Mesendoderm (in vitro differentiated cells): ENCODE data around the gene VAMP8.
"Not testable (repeated sequence)": the region's sequence is repeated elsewhere in the genome, so short reads cannot be mapped to it uniquely, and the experiment has no call there.

Experiments used
- DNase-seq: peaks from one replicate; pipeline ENCODE4 v3.0.0; 2013
- H2AK5ac ChIP-seq: 2 replicates; pipeline ENCODE4 v1.6.1; 2013; ENCODE audit warnings: low read length, inconsistent platforms
- H2BK120ac ChIP-seq: 2 replicates; pipeline ENCODE4 v1.6.1; 2013; ENCODE audit warnings: low read depth, mild to moderate bottlenecking, low read length, moderate library complexity, mixed read lengths
- H2BK15ac ChIP-seq: replicated peaks from 2 replicates; pipeline ENCODE4 v1.6.1; 2013; ENCODE audit warnings: low read depth, mild to moderate bottlenecking, moderate library complexity
- H2BK5ac ChIP-seq: 2 replicates; pipeline ENCODE4 v1.6.1; 2013; ENCODE audit warnings: low read length, inconsistent platforms
- H3K18ac ChIP-seq: 2 replicates; pipeline ENCODE4 v1.6.1; 2013; ENCODE audit warnings: mild to moderate bottlenecking, low read length, mixed read lengths
- H3K23ac ChIP-seq: one replicate; pipeline ENCODE4 v1.6.1; 2013; ENCODE audit warnings: low read length
- H3K27ac ChIP-seq: 2 replicates; pipeline ENCODE4 v1.5.1; 2013; ENCODE audit warnings: low read depth, mild to moderate bottlenecking, inconsistent platforms, low read length, moderate library complexity
- H3K27me3 ChIP-seq: 2 replicates; pipeline ENCODE4 v1.6.1; 2013; ENCODE audit warnings: low read length, control low read depth, mild to moderate bottlenecking, inconsistent platforms; ENCODE audit not compliant: insufficient read depth, poor library complexity
- H3K36me3 ChIP-seq: 2 replicates; pipeline ENCODE4 v1.6.1; 2013; ENCODE audit warnings: low read length, inconsistent platforms; ENCODE audit not compliant: control insufficient read depth, insufficient read depth
- H3K4ac ChIP-seq: one replicate; pipeline ENCODE4 v1.6.1; 2013; ENCODE audit warnings: low read depth, mild to moderate bottlenecking, low read length, moderate library complexity
- H3K4me1 ChIP-seq: 2 replicates; pipeline ENCODE4 v1.6.1; 2013; ENCODE audit warnings: low read depth, low read length, inconsistent platforms; ENCODE audit not compliant: control insufficient read depth
- H3K4me2 ChIP-seq: 2 replicates; pipeline ENCODE4 v1.6.1; 2013; ENCODE audit warnings: low read length
- H3K4me3 ChIP-seq: 2 replicates; pipeline ENCODE4 v1.5.1; 2013; ENCODE audit warnings: mild to moderate bottlenecking, low read length
- H3K56ac ChIP-seq: one replicate; pipeline ENCODE4 v1.6.1; 2013; ENCODE audit warnings: low read length
- H3K79me1 ChIP-seq: 2 replicates; pipeline ENCODE4 v1.6.1; 2013; ENCODE audit warnings: low read length, inconsistent platforms
- H3K79me2 ChIP-seq: 2 replicates; pipeline ENCODE4 v1.6.1; 2013; ENCODE audit warnings: mild to moderate bottlenecking, low read length; ENCODE audit not compliant: control insufficient read depth, insufficient read depth
- H3K9ac ChIP-seq: 2 replicates; pipeline ENCODE4 v1.6.1; 2013; ENCODE audit warnings: low read length, inconsistent platforms
- H4K5ac ChIP-seq: one replicate; pipeline ENCODE4 v1.6.1; 2013; ENCODE audit warnings: low read length
- H4K8ac ChIP-seq: one replicate; pipeline ENCODE4 v1.6.1; 2013; ENCODE audit warnings: low read depth, mild to moderate bottlenecking, control low read depth, low read length, moderate library complexity
- WGBS: extraction: QIAGEN DNeasy Blood & Tissue Kit; methylation state at CpG from one replicate; pipeline ENCODE4 v1.1.7; 2013; ENCODE audit warnings: low lambda C conversion rate, missing lambda C conversion rate; ENCODE audit not compliant: insufficient coverage; ENCODE audit errors: extremely low coverage; 5-methylcytosine and 5-hydroxymethylcytosine counted together

Gene VAMP8

DNA sequence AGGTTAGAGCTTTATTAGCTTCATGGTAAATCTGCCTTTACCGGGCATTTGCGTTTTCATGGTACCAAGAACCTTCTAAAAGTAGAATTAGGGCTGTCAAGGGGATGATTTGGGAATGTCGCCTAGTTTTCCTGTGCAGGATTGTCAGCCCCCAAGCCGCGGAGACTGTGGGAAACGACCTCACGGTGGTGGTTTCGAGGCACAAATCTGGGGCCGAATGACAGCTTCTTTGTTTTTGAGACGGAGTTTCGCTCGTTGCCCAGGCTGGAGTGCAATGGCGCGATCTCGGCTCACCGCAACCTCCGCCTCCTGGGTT is 38.0 kb downstream of the VAMP8 start:
- Histone ChIP-seq H3K4ac (no peak overlapping the region), H2AK5ac (no peak overlapping the region), H3K4me3 (no peak overlapping the region), H3K79me1 (peaks cover 11% of the 10 kb centered on the region), H4K8ac (no peak overlapping the region), H3K56ac (peak overlapping the region; percentile 50), H3K4me1 (peaks cover 2% of the 10 kb centered on the region), H3K4me2 (no peak overlapping the region), H2BK5ac (no peak overlapping the region), H2BK15ac (no peak overlapping the region), H3K18ac (no peak overlapping the region), H3K79me2 (peaks cover 29% of the 10 kb centered on the region), H2BK120ac (no peak overlapping the region), H3K9ac (no peak overlapping the region), H4K5ac (no peak overlapping the region), H3K36me3 (peaks cover 2% of the 10 kb centered on the region), H3K23ac (no peak overlapping the region), H3K27ac (no peak overlapping the region), H3K27me3 (no peaks in the 10 kb centered on the region)
- DNase-seq: no peak
- WGBS: no CpG with 5 or more reads among the region's 17 CpGs

DNA sequence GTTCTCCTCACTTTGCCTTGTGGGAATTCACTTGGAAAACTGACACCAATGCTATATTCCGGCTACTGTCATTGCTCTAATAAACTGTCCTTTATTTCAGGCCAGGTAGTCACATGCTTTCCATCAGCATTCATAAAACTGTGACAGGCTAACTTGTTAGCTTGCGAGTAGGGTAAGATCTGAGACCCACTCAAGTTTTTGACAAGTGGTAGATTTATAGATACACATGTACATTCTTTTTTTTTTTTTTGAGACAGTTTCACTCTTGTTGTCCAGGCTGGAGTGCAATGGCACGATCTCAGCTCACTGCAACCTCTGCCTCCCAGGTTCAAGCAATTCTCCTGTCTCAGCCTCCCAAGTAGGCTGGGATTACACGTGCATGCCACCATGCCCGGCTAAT is 40.3 kb downstream of the VAMP8 start:
- peaks cover 12% of the 10 kb centered on the region for H3K79me1 ChIP-seq
- DNase-seq, H3K36me3 ChIP-seq, H3K4me3 ChIP-seq, H3K4me1 ChIP-seq, H2BK120ac ChIP-seq, H3K4me2 ChIP-seq, H2BK15ac ChIP-seq, H3K18ac ChIP-seq, H3K27ac ChIP-seq, H3K4ac ChIP-seq, H2AK5ac ChIP-seq, H4K8ac ChIP-seq, H3K23ac ChIP-seq, H2BK5ac ChIP-seq, H4K5ac ChIP-seq, H3K27me3 ChIP-seq: not testable (repeated sequence)
- no CpG with 5 or more reads among the region's 5 CpGs for whole genome bisulfite sequencing
- peak overlapping the region; percentile 97 for H3K9ac ChIP-seq
- peak overlapping the region; percentile 0 for H3K56ac ChIP-seq
- H3K79me2 ChIP-seq: peaks cover 22% of the 10 kb centered on the region

DNA sequence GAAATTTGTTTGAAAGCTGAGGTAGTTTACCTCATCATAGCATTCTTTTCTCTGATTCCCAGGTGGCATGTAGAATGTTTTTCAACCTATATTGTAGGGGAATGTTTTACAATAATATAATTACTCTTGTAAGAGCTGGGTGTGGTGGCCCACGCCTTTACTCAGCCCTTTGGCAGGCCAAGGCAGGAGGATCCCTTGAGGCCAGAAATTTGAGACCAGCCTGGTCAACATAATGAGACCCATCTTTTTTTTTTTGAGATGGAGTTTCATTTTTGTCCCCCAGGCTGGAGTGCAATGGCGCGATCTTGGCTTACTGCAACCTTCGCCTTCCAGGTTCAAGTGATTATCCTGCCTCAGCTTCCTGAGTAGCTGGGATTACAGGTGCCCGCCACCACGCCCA is 42.2 kb downstream of the VAMP8 start:
- Histone ChIP-seq H3K27ac (no peak overlapping the region), H4K8ac (no peak overlapping the region), H3K23ac (no peak overlapping the region), H2BK5ac (no peak overlapping the region), H2BK120ac (no peak overlapping the region), H4K5ac (no peak overlapping the region), H3K4me2 (no peak overlapping the region), H2BK15ac (no peak overlapping the region), H3K27me3 (no peaks in the 10 kb centered on the region), H3K79me1 (peaks cover 12% of the 10 kb centered on the region), H3K18ac (no peak overlapping the region), H3K79me2 (peaks cover 22% of the 10 kb centered on the region), H3K4me1 (peaks cover 2% of the 10 kb centered on the region), H3K36me3 (peaks cover 15% of the 10 kb centered on the region), H3K9ac (no peak overlapping the region), H3K4me3 (no peak overlapping the region), H3K56ac (no peak overlapping the region), H3K4ac (no peak overlapping the region), H2AK5ac (no peak overlapping the region)
- WGBS: no CpG with 5 or more reads among the region's 6 CpGs
- DNase-seq: no peak

DNA sequence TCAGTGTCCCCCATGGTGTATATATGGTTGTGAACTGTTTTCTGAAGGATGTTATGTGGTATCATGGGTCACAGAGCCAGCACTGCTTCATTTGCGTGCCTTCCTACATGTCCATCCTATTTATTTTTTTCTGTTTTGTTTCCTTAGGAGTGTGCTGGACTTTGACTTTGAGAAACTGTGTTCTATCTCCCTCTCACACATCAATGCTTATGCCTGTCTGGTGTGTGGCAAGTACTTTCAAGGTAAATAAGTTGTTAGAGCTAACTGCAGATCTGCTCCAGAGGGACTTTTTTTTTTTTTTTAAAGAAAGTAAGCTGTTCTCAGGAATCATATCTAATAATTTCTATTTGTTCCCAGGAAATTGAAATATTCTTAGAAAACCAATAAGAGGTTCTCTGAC is 44.0 kb downstream of the VAMP8 start:
- H3K18ac ChIP-seq: no peak overlapping the region
- no peak overlapping the region for H3K4ac ChIP-seq
- peaks cover 2% of the 10 kb centered on the region for H3K4me1 ChIP-seq
- H2AK5ac ChIP-seq: no peak overlapping the region
- no peak overlapping the region for H3K56ac ChIP-seq
- no peak overlapping the region for H3K4me3 ChIP-seq
- H2BK5ac ChIP-seq: no peak overlapping the region
- no peak overlapping the region for H4K8ac ChIP-seq
- H3K27me3 ChIP-seq: no peaks in the 10 kb centered on the region
- no CpG with 5 or more reads among the region's 1 CpG for WGBS
- no peak overlapping the region for H3K9ac ChIP-seq
- H2BK15ac ChIP-seq: no peak overlapping the region
- no peak for DNase-seq
- H3K23ac ChIP-seq: no peak overlapping the region
- peaks cover 19% of the 10 kb centered on the region for H3K79me2 ChIP-seq
- H3K36me3 ChIP-seq: peaks cover 22% of the 10 kb centered on the region
- peaks cover 12% of the 10 kb centered on the region for H3K79me1 ChIP-seq
- H3K4me2 ChIP-seq: no peak overlapping the region
- H2BK120ac ChIP-seq: no peak overlapping the region
- H3K27ac ChIP-seq: no peak overlapping the region
- no peak overlapping the region for H4K5ac ChIP-seq

DNA sequence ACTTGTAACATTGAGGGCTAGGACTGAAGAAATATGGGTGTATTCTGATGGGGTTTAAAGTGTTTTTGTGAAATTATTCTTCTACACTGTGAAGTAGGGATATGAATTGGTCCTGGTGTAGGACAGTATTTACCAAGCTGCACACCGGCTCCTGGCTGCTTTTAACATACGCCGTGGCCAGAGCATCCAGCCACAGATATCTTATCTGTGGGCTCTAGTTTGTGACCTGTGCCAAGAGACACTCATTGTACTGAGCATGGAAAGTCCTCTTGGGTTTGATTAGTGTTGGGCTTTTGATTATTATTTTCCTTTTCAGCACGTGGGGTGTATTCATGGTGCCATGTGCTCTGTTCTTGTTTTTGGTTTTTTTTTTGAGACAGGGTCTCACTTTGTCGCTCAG is 46.6 kb downstream of the VAMP8 start:
- Histone ChIP-seq H3K9ac (no peak overlapping the region), H2BK15ac (no peak overlapping the region), H3K4me1 (no peaks in the 10 kb centered on the region), H2AK5ac (no peak overlapping the region), H3K79me2 (peaks cover 2% of the 10 kb centered on the region), H3K4ac (no peak overlapping the region), H4K8ac (no peak overlapping the region), H2BK5ac (no peak overlapping the region), H2BK120ac (no peak overlapping the region), H3K56ac (no peak overlapping the region), H3K23ac (no peak overlapping the region), H3K27ac (no peak overlapping the region), H3K18ac (no peak overlapping the region), H3K4me2 (no peak overlapping the region), H3K36me3 (peaks cover 26% of the 10 kb centered on the region), H3K27me3 (no peaks in the 10 kb centered on the region), H4K5ac (no peak overlapping the region), H3K79me1 (peaks cover 6% of the 10 kb centered on the region), H3K4me3 (no peak overlapping the region)
- WGBS: no CpG with 5 or more reads among the region's 5 CpGs
- DNase-seq: no peak

DNA sequence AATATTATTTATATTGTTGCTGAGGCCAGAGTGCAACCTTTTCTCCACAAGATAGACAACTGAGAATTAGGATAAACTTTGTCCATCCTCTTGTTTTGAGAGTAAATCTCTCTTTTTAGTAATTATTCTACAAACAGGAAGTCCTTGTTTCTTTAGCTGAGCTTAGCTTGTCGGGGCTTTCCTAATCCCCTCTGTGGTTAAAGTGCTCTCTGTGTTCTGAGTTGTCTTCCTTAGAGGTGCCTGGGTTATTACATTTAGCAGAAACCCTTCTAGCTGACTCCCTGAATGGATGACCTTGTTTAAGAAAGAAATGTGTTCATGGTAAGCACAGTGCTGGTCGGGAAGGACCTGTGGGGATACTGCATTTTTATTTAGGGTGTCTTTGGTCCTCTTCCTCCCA is 51.3 kb downstream of the VAMP8 start:
- H3K4ac ChIP-seq: no peak overlapping the region
- no peak overlapping the region for H3K4me2 ChIP-seq
- H3K4me3 ChIP-seq: no peak overlapping the region
- no peak overlapping the region for H3K23ac ChIP-seq
- no peak overlapping the region for H2BK120ac ChIP-seq
- no peak overlapping the region for H2AK5ac ChIP-seq
- no peak overlapping the region for H4K8ac ChIP-seq
- no peak for DNase-seq
- H3K56ac ChIP-seq: no peak overlapping the region
- H3K9ac ChIP-seq: no peak overlapping the region
- no peaks in the 10 kb centered on the region for H3K4me1 ChIP-seq
- WGBS: no CpG with 5 or more reads among the region's 2 CpGs
- H3K18ac ChIP-seq: no peak overlapping the region
- no peak overlapping the region for H2BK5ac ChIP-seq
- no peak overlapping the region for H2BK15ac ChIP-seq
- H3K27me3 ChIP-seq: no peaks in the 10 kb centered on the region
- H4K5ac ChIP-seq: no peak overlapping the region
- no peak overlapping the region for H3K27ac ChIP-seq
- peaks cover 27% of the 10 kb centered on the region for H3K36me3 ChIP-seq
- no peaks in the 10 kb centered on the region for H3K79me2 ChIP-seq
- no peaks in the 10 kb centered on the region for H3K79me1 ChIP-seq
